HG02943 (cell line): Measurements from ENCODE around the gene SMIM14.
"Not testable (repeated sequence)": the region's sequence is repeated elsewhere in the genome, so short reads cannot be mapped to it uniquely, and the experiment has no call there.

Experiments used
- ATAC-seq: cut with Tn5 transposase; IDR thresholded peaks from one replicate; pipeline ENCODE4 v1.9.1; 2021; ENCODE audit warnings: mild to moderate bottlenecking, low read depth, moderate library complexity; ENCODE audit not compliant: unreplicated experiment

The SMIM14 gene

GRCh38 chr4:39648827-39649558, 10.3 kb upstream of the SMIM14 start:
- ATAC-seq: no peak

GRCh38 chr4:39648213-39648612, 9.5 kb upstream of the SMIM14 start:
- ATAC-seq: no peak

GRCh38 chr4:39642885-39643552, 4.4 kb upstream of the SMIM14 start:
- ATAC-seq: no peak

GRCh38 chr4:39641451-39641850, 2.8 kb upstream of the SMIM14 start:
- no peak for ATAC-seq

GRCh38 chr4:39637586-39638353, 895 bp downstream of the SMIM14 start:
- ATAC-seq: peak; percentile 5

GRCh38 chr4:39637221-39637585, 1.5 kb downstream of the SMIM14 start:
- no peak for ATAC-seq

- ATAC-seq: no peak
These were observed 2.0 kb downstream of the SMIM14 start for GRCh38 chr4:39636531-39637184.

GRCh38 chr4:39635023-39635422, 3.6 kb downstream of the SMIM14 start:
- no peak for ATAC-seq

- peak; percentile 58 for ATAC-seq
These were observed 7.0 kb downstream of the SMIM14 start for GRCh38 chr4:39631700-39632079.

- ATAC-seq: no peak
These were observed 11.3 kb downstream of the SMIM14 start for GRCh38 chr4:39627413-39627812.

GRCh38 chr4:39626913-39627312, 11.8 kb downstream of the SMIM14 start:
- no peak for ATAC-seq

GRCh38 chr4:39626261-39626660, 12.4 kb downstream of the SMIM14 start:
- ATAC-seq: peak; percentile 46

GRCh38 chr4:39621582-39621981, 17.1 kb downstream of the SMIM14 start:
- ATAC-seq: no peak

- no peak for ATAC-seq
These were observed 17.9 kb downstream of the SMIM14 start for GRCh38 chr4:39620551-39621313.

GRCh38 chr4:39617534-39617933, 21.1 kb downstream of the SMIM14 start:
- no peak for ATAC-seq

- ATAC-seq: no peak
These were observed 22.0 kb downstream of the SMIM14 start for GRCh38 chr4:39616651-39617050.

GRCh38 chr4:39616112-39616511, 22.6 kb downstream of the SMIM14 start:
- ATAC-seq: not testable (repeated sequence)

- no peak for ATAC-seq
These were observed 24.0 kb downstream of the SMIM14 start for GRCh38 chr4:39614487-39615162.

- ATAC-seq: no peak
These were observed 25.5 kb downstream of the SMIM14 start for GRCh38 chr4:39613093-39613656.
